Smooth muscle cell (in vitro differentiated cells): ENCODE data around the gene MUCL1. TPM values are rescaled to one million over a fixed set of nuclear protein-coding genes. Genes with fewer than 3 reads are reported as not detected.

Source experiments
- DNase-seq: peaks from one replicate; lab custom pipeline; 2025; ENCODE audit not compliant: unreplicated experiment; lab: John Stamatoyannopoulos, UW
- H2AFZ ChIP-seq: fragments of 200-600 bp; sonication (generic); 2 replicates; pipeline ENCODE4 v1.6.0; 2016; ENCODE audit warnings: antibody characterized with exemption, low read depth, mild to moderate bottlenecking
- H3F3A ChIP-seq: fragments of 200-600 bp; sonication (generic); 2 replicates; pipeline ENCODE4 v1.6.0; 2017; ENCODE audit warnings: antibody characterized with exemption, low read depth
- H3K27ac ChIP-seq: fragments of 200-600 bp; sonication (generic); 2 replicates; pipeline ENCODE4 v1.5.1; 2016; ENCODE audit warnings: low read depth, mild to moderate bottlenecking
- H3K27me3 ChIP-seq: fragments of 200-600 bp; sonication (generic); 2 replicates; pipeline ENCODE4 v1.6.1; 2016; ENCODE audit warnings: low read depth, mild to moderate bottlenecking
- H3K36me3 ChIP-seq: fragments of 200-600 bp; sonication (generic); 2 replicates; pipeline ENCODE4 v1.5.1; 2016; ENCODE audit warnings: low read depth
- H3K4me1 ChIP-seq: fragments of 200-600 bp; sonication (generic); 2 replicates; pipeline ENCODE4 v1.5.1; 2016; ENCODE audit warnings: low read depth
- H3K4me2 ChIP-seq: fragments of 200-600 bp; sonication (generic); 2 replicates; pipeline ENCODE4 v1.6.0; 2016; ENCODE audit warnings: mild to moderate bottlenecking
- H3K4me3 ChIP-seq: fragments of 200-600 bp; sonication (generic); 2 replicates; pipeline ENCODE4 v1.5.1; 2016; ENCODE audit warnings: mild to moderate bottlenecking
- H3K79me2 ChIP-seq: fragments of 200-600 bp; sonication (generic); 2 replicates; pipeline ENCODE4 v1.6.0; 2016; ENCODE audit warnings: low read depth, mild to moderate bottlenecking
- H3K9ac ChIP-seq: fragments of 200-600 bp; sonication (generic); 2 replicates; pipeline ENCODE4 v1.6.0; 2016; ENCODE audit warnings: low read depth
- H3K9me3 ChIP-seq: fragments of 200-600 bp; sonication (generic); replicated peaks from 2 replicates; pipeline ENCODE4 v1.5.1; 2016; ENCODE audit warnings: low read depth
- H4K20me1 ChIP-seq: fragments of 200-600 bp; sonication (generic); 2 replicates; pipeline ENCODE4 v1.6.0; 2016; ENCODE audit warnings: low read depth
- CTCF ChIP-seq: fragments of 200-600 bp; sonication (generic); IDR thresholded peaks from 2 replicates; pipeline ENCODE4 v1.5.1; 2017; ENCODE audit warnings: borderline replicate concordance, mild to moderate bottlenecking, antibody characterized with exemption; ENCODE audit not compliant: insufficient read depth, poor library complexity, severe bottlenecking
- WGBS: methylation state at CpG from one replicate; pipeline ENCODE4 v1.1.7; 2016; ENCODE audit warnings: low lambda C conversion rate; 5-methylcytosine and 5-hydroxymethylcytosine counted together
- polyA plus RNA-seq: library from polyadenylated mRNA; unstranded; fragments of >200 nt; fragmentation: Nextera tagmentation; extraction: Ambion mirVana; gene quantifications from 2 replicates; pipeline ENCODE4 v1.2.1, GENCODE V29; 2016
- total RNA-seq: library from RNA; depleted of rRNA; stranded (reverse); fragments of >200 nt; gene quantifications from 2 replicates; pipeline ENCODE4 v1.2.3, GENCODE V29; 2014

The MUCL1 gene
- total and polyA plus RNA-seq, 2 experiments from 2014 or later: 3.7 to 11.8 TPM

GRCh38 chr12:54858562-54858961, 4.2 kb downstream of the MUCL1 start:
- no peak overlapping the region for H2AFZ ChIP-seq
- H3K4me2 ChIP-seq: no peak overlapping the region
- no peak overlapping the region for H3K9ac ChIP-seq
- H3K36me3 ChIP-seq: no peaks in the 10 kb centered on the region
- DNase-seq: no peak
- peaks cover 5% of the 10 kb centered on the region for H3K27me3 ChIP-seq
- H3K4me3 ChIP-seq: no peak overlapping the region
- H3K79me2 ChIP-seq: no peaks in the 10 kb centered on the region
- no peaks in the 10 kb centered on the region for H3F3A ChIP-seq
- no peaks in the 10 kb centered on the region for H3K9me3 ChIP-seq
- no peak for TF ChIP-seq CTCF
- no peak overlapping the region for H3K27ac ChIP-seq
- 94% methylated on average over 1 of the region's 1 CpG for WGBS
- no peaks in the 10 kb centered on the region for H4K20me1 ChIP-seq
- H3K4me1 ChIP-seq: no peaks in the 10 kb centered on the region

GRCh38 chr12:54859502-54859901, 5.2 kb downstream of the MUCL1 start:
- Histone ChIP-seq H3K27ac (no peak overlapping the region), H4K20me1 (no peaks in the 10 kb centered on the region), H3F3A (no peaks in the 10 kb centered on the region), H3K36me3 (no peaks in the 10 kb centered on the region), H3K4me1 (no peaks in the 10 kb centered on the region), H3K9me3 (no peaks in the 10 kb centered on the region), H3K79me2 (no peaks in the 10 kb centered on the region), H3K9ac (no peak overlapping the region), H3K4me2 (no peak overlapping the region), H2AFZ (no peak overlapping the region), H3K27me3 (peaks cover 5% of the 10 kb centered on the region), H3K4me3 (no peak overlapping the region)
- 72% methylated on average over 4 of the region's 4 CpGs for WGBS
- no peak for TF ChIP-seq CTCF
- DNase-seq: no peak

- no peak overlapping the region for H3K4me3 ChIP-seq
- H3K27ac ChIP-seq: no peak overlapping the region
- H3K27me3 ChIP-seq: peaks cover 5% of the 10 kb centered on the region
- no peak overlapping the region for H3K4me2 ChIP-seq
- WGBS: 100% methylated on average over 1 of the region's 1 CpG
- H2AFZ ChIP-seq: no peak overlapping the region
- H3K79me2 ChIP-seq: no peaks in the 10 kb centered on the region
- no peak for TF ChIP-seq CTCF
- H3K9ac ChIP-seq: no peak overlapping the region
- DNase-seq: no peak
- no peaks in the 10 kb centered on the region for H3F3A ChIP-seq
- no peaks in the 10 kb centered on the region for H3K36me3 ChIP-seq
- H3K9me3 ChIP-seq: no peaks in the 10 kb centered on the region
- no peaks in the 10 kb centered on the region for H3K4me1 ChIP-seq
- H4K20me1 ChIP-seq: no peaks in the 10 kb centered on the region
Measured at GRCh38 chr12:54861927-54862326, 7.6 kb downstream of the MUCL1 start.

- Histone ChIP-seq H3K36me3 (no peaks in the 10 kb centered on the region), H3K9me3 (no peaks in the 10 kb centered on the region), H3K27me3 (peaks cover 5% of the 10 kb centered on the region), H3K4me3 (no peak overlapping the region), H3K4me2 (no peak overlapping the region), H4K20me1 (no peaks in the 10 kb centered on the region), H3K9ac (no peak overlapping the region), H3F3A (no peaks in the 10 kb centered on the region), H2AFZ (no peak overlapping the region), H3K79me2 (no peaks in the 10 kb centered on the region), H3K4me1 (no peaks in the 10 kb centered on the region), H3K27ac (no peak overlapping the region)
- DNase-seq: no peak
- WGBS: 55% methylated on average over 1 of the region's 1 CpG
- no peak for TF ChIP-seq CTCF
Measured at GRCh38 chr12:54863948-54864618, 9.8 kb downstream of the MUCL1 start.
